HG03175 (cell line): ENCODE measurements around the gene PLPP1.

ENCODE experiments used
- ATAC-seq: cut with Tn5 transposase; IDR thresholded peaks from one replicate; pipeline ENCODE4 v1.9.1; 2021; ENCODE audit warnings: mild to moderate bottlenecking, moderate library complexity; ENCODE audit not compliant: unreplicated experiment

Gene PLPP1

GRCh38 chr5:55413644-55414043 is 121.1 kb downstream of the PLPP1 start:
- ATAC-seq: no peak

DNA sequence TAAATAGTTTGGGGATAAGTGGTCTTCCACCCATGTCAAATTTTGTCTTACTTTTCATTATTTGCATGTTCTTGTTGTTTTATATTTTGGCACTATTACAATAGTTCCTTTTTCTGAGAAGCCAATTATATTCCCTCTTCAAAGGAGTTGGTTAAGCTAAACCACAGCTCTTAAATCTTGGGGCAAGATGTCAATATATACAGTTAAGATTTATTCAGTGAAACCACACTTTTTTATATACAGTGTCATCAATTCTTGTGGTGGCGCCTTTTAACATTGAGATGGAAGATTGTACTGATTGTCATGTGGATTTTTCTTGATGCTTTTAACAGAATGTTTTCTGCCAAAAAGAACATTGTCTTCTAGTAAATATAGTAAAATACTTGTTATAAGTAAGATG is 122.9 kb downstream of the PLPP1 start:
- no peak for ATAC-seq

DNA sequence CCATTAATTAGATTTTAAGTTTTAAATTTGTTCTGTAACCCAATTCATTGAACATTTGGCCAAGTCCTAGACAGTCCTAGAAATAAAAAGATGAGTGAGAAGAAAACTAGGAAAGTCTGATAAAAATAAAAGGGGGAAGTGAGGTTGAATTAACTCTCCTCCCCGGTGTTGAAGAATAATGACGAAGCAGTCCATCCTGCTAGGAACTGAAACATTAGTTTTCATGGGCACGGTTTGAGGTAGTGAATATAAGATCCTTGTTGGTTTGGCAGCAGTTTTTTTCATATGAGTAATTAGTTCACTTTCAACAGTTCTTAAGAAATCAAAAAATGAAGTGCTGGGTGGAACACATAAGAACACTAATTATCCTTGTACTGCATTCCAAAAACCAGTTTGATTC is 123.9 kb downstream of the PLPP1 start:
- ATAC-seq: no peak

DNA sequence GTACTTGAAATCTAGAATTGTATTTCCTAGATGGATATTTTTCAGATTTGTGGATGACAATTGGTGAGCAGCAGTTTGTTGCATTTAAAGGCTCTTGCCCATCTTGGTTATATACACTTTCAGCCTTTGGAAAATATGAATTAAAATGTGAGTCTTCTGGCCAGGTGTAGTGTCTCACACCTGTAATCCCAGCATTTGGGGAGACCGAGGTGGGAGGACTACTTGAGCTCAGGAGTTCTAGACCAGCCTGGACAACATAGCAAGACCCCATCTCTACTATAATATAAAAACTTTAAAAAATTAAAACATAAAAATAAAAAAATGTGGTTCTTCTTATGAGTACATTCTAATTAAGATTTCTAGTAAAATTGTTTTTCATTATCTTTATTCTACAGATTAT is 125.0 kb downstream of the PLPP1 start:
- ATAC-seq: no peak

DNA sequence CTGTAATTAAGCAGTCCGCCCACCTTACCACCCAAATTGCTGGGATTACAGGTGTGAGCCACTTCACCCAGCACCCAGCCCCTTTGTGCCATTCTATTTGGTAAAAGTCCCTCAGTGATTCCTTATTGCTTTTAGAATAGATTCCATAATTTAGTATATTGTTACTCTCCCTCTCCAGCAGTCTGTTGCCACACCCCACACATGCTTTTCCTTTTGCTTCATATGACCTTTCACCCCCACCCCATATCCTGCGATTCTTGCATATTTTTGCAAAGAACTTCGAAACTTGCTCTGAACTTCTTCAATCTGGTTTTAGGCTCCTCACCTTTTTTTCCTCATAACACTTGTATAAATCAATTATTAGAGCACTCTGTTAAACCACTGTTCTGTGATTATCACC is 126.8 kb downstream of the PLPP1 start:
- ATAC-seq: no peak

DNA sequence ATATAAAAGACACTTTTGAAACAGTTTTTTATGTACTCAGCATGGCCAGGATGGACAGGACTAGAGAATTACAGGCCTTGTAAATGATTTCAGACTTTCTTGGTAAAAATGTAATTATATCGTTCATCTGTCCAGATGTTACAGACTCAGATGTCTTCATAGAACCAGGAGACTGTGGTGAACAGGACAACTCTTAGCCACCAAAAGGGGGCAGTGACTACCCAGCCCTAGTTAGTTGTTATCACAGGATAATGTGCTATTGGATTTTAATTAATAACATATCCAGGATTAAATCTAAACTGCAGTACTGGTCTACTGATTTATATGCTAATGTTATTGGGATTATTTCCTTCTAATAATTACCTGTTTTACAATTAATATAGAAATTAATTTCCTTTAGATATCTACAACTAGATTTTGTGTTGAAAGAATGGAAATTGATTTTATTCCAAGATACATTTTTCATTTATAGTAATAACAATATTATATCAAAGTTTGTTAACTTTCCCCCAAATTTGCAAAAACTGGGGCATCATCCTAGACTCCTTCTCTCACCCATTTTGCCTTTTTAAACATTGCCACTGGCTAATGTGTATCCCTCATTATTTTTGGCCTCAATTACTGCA is 127.6 kb downstream of the PLPP1 start:
- ATAC-seq: no peak

DNA sequence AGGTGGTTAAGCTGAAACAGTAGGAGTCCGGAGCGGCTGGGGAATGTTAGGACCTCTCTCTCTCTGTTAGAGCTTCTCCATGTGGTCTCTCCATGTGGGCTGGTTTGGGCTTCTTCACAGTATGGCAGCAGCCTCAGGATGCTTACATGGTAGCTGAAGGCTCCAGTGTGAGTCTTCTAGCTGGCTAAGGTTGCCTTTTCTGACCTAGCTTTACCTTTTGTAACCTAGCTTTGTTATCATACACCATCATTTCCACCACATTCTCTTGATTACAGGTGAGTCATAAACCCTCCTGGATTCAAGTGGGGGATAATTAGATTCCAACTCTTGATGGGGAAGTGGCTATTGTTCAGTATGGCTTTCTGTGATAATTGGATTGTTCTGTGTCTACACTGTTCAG is 128.5 kb downstream of the PLPP1 start:
- ATAC-seq: no peak

DNA sequence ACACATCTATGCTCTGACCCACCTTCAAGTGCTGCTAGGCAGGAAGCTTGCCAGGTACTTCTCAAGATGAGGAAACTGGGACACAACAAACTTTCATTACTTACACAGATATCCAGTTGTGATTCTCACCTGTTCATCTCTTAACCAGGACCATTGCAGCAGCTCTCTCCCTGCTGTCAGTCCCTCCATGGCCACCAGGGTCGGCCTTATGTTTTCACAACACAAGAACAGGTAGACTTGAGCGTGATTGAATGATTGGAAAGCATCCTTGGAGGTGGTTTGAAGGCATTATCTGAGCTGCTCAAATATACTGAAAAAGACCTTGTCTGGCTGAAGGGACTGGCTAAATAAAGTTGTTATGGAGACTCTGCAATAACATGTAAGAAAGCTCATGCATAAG is 132.6 kb downstream of the PLPP1 start:
- ATAC-seq: no peak

DNA sequence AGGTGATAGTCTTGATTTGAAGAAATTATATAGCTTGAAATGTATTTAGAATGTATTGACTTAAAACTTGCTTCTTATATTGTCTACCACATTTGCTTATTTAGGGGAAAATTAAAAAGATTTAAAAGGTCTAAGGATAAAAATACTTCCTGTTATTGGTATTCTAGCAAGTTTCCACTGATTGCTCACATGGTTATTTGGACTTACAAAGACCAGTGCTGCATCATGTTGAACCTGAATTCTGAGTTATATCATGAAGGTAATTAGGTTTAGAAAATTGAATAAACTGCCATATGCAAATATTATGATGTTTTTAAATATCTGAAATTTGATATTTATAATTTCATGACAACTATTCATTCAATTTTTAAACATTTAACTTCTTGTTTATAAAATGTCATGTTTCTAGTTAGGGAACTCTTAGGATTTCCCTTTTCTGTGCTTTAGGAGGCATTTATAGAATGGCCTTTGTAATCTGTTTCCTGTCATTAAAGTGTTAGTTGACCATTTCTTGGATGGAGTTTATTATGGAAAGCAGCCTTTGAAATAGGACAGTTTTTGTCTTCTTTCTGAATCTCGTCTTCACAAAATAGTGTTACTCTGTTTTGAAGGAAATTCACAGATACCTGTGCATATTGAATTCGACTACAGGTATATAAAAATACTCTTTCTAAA is 141.1 kb downstream of the PLPP1 start:
- ATAC-seq: no peak

DNA sequence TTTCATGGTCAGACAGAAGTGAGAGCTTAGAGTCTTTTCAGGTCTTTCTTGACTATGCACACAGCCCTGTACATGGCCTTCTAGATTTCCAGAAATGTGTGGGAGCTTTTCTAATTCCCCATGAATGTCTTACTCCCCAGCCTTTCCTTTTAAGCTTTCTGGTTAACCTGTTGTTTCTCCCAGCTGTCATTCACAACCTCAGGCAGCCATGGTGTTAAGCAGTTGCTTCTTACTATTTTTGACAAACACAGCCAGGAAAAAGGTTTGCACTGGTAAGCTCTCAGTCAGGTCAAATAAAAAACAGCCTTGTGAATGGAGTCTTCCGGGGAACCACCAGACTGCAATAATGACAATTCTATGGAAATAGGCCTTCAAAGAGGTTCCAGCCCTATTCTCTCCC is 142.1 kb downstream of the PLPP1 start:
- no peak for ATAC-seq

DNA sequence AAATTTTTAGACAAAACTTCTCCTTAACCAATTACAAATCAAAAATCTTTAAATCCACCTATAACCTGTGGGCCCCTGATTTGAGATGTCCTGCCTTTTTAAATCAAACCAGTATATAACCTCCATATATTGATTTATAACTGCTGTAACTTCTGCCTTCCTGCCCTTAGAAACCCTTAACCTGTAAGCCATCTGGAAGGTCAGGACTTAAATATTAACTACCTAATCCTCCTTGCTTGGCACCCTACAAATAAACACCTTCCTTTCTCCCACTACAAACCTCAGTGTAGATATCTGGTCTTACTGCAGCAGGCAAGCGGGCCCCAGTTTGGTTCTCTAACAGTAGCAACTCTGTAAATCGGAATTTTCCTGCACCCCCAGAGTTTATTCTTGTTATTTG is 143.1 kb downstream of the PLPP1 start:
- no peak for ATAC-seq

DNA sequence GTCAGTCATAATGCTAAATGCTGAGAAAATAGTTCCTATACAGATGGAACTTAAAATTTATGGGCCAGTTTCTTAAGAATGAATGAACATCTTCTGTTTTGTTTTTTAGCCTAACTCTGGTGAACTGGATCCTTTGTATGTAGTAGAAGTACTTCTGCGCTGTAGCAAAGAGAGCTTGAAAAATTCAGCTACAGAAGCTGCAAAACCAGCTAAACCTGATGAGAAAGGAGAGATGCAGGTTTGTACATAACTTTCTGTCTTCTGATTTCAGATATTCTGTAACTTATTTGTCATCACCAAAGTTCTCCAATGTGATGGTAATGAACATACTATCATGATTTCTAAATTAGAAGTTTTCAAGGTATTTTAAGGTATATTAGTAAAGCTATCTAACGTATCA is 146.9 kb downstream of the PLPP1 start:
- no peak for ATAC-seq

DNA sequence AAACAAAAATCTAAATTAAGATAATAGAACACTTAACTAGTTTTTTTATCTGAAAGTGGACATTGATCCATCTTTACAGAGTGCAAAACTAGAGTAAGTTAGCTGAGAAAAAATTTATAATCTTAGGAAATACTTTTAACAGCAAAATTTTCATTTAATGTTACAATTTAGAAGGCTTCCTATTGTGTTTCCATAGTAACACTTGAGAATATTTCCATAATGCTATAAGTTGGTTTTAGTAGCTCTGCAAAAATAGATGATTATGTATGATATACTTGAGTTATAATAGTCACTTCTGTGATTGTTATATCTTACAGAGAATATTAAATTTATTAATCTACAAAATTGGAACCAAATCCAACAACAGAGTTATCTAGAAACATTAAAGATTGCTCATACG is 148.4 kb downstream of the PLPP1 start:
- ATAC-seq: no peak

DNA sequence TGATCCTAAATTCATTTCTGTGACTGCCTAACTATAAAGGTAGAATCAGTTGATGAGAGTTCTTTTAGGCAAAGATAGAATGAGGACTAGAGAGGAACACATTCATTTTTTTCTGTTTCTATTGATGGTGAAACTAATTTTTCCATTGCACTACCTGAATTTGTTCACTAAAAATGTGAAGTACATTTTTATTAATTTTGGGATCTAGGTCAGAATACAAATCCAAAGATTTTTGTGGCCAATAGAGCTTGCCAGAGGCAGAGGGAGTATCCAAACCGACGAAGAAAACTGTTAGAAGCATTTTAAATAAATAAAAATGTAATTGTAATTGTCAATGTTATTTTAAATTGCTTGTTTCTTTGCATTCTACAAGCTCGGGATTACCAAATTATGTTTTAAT is 148.9 kb downstream of the PLPP1 start:
- ATAC-seq: no peak

GRCh38 chr5:55385227-55385626 is 149.5 kb downstream of the PLPP1 start:
- no peak for ATAC-seq

GRCh38 chr5:55384072-55384471 is 150.7 kb downstream of the PLPP1 start:
- no peak for ATAC-seq

- ATAC-seq: no peak
Measured at GRCh38 chr5:55383254-55383653, 151.5 kb downstream of the PLPP1 start.

DNA sequence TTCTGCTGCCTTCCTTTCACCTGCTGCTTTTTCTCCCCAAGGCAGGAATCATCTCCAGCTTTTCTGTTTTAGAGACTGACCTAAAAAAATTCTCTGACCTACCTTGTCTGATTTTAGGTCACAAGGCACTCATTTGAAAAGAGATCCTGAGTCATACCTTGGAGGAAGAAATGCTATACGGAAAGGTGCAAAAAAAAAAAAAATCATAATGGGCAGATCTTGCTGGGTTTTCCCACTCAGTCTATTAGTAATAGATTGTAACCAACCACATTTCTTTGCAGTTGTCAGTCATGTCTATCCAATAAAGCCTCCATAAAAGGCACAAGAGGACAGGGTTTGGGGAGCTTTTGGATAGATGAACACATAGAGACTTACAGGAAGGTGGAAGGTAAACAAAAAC is 157.0 kb downstream of the PLPP1 start:
- ATAC-seq: no peak
